ENCODE measurements around the gene P2RY8. TPM values are rescaled to one million over a fixed set of nuclear protein-coding genes. Genes with fewer than 3 reads are reported as not detected.

P2RY8 gene
- total and polyA plus RNA-seq, 2 of the 4 experiments (the other 2 are of a cell fraction), result not detected

GRCh38 chrX:1491851-1492349, 45.1 kb downstream of the P2RY8 start:
- no peak overlapping the region for H3K23ac ChIP-seq (ENCODE audit: low read depth, low read length)
- no peak overlapping the region for H2BK5ac ChIP-seq (ENCODE audit: low read depth, low read length, poor library complexity, severe bottlenecking)
- H3K27me3 ChIP-seq (ENCODE audit: control insufficient read depth, insufficient read depth, low read length), result no peaks in the 10 kb centered on the region
- H2AK5ac ChIP-seq (ENCODE audit: low read depth, low read length), result no peak overlapping the region
- no peak overlapping the region for H3K4me2 ChIP-seq (ENCODE audit: low read depth, low read length)
- no peak overlapping the region for H3K4me3 ChIP-seq (ENCODE audit: insufficient read depth, low read depth, low read length)
- H3K36me3 ChIP-seq (ENCODE audit: control insufficient read depth, insufficient read depth, low read length), result no peaks in the 10 kb centered on the region
- H3K9ac ChIP-seq (ENCODE audit: low read depth, low read length), result no peak overlapping the region
- DNase-seq, result no peak
- no peaks in the 10 kb centered on the region for H3K79me1 ChIP-seq (ENCODE audit: low read depth in 1 of 2, low read length in 2 of 2)
- H2BK120ac ChIP-seq (ENCODE audit: low read depth, low read length), result no peak overlapping the region
- no peak overlapping the region for H2BK15ac ChIP-seq (ENCODE audit: low read depth, low read length)
- H3K4ac ChIP-seq (ENCODE audit: low read depth, low read length), result no peak overlapping the region
- peaks cover 16% of the 10 kb centered on the region; the same call in 1 of the 2 replicates for H3K9me3 ChIP-seq (ENCODE audit: control insufficient read depth, insufficient read depth, low read length)
- dilution Hi-C loops (cut with HindIII; ENCODE audit: low sequenced_read_pairs, unreplicated experiment), result no loop called here
- no peak overlapping the region for H3K27ac ChIP-seq (ENCODE audit: insufficient read depth, low read length)
- H3K18ac ChIP-seq (ENCODE audit: low read depth, low read length), result no peak overlapping the region
- H3K9me1 ChIP-seq (ENCODE audit: insufficient read depth, low read length), result no peaks in the 10 kb centered on the region
- no peak overlapping the region for H3K14ac ChIP-seq (replicated peaks; ENCODE audit: low read depth, low read length)
- H2AFZ ChIP-seq (replicated peaks; ENCODE audit: low read length, poor library complexity), result no peak overlapping the region
- no peak overlapping the region for H2BK20ac ChIP-seq (ENCODE audit: low read depth, low read length)
- H4K8ac ChIP-seq (ENCODE audit: low read depth in 2 of 2, low read length in 2 of 2), result no peak overlapping the region
- H4K5ac ChIP-seq (ENCODE audit: low read depth, low read length), result no peak overlapping the region
- TF ChIP-seq BHLHE40 (IDR thresholded peaks at IDR 0.05; ENCODE audit: low read depth, low read length) (no peak), MAZ (IDR thresholded peaks at IDR 0.05; ENCODE audit: borderline replicate concordance, low read depth, low read length) (no peak), MAFK (IDR thresholded peaks at IDR 0.05; ENCODE audit: low read depth, low read length) (no peak), CEBPB (IDR thresholded peaks at IDR 0.05; ENCODE audit: low read depth, low read length) (no peak), CTCF (conservative IDR thresholded peaks at IDR 0.05; ENCODE audit: low read depth, low read length) (no peak), MXI1 (IDR thresholded peaks at IDR 0.05; ENCODE audit: borderline replicate concordance, low read depth, low read length) (no peak), RCOR1 (IDR thresholded peaks at IDR 0.05; ENCODE audit: insufficient replicate concordance, low read length) (no peak), SMC3 (IDR thresholded peaks at IDR 0.05; ENCODE audit: low read depth, low read length) (no peak), RFX5 (IDR thresholded peaks at IDR 0.05; ENCODE audit: low read depth, low read length) (no peak)
- in situ Hi-C loops (cut with MboI; ENCODE audit: low sequenced_read_pairs), result no loop called here
- CTCF ChIA-PET, result no interaction called here
- POLR2A ChIA-PET (ENCODE audit: unreplicated experiment), result no interaction called here
- intact Hi-C loops (cut with micrococcal nuclease), result no loop called here
- no peak overlapping the region for H2AK9ac ChIP-seq (replicated peaks; ENCODE audit: low read depth, low read length, poor library complexity)
- no peaks in the 10 kb centered on the region for H4K20me1 ChIP-seq (ENCODE audit: insufficient read depth, low read length)
- no peak overlapping the region for H3K56ac ChIP-seq (ENCODE audit: extremely low read depth, insufficient read depth, low read length)
- no peak for ATAC-seq (ENCODE audit: low read depth)
- no TSS peak for BruUV-seq (replicated peaks)
- H3K4me1 ChIP-seq (ENCODE audit: control insufficient read depth, insufficient read depth, low read length), result no peaks in the 10 kb centered on the region
- 50% methylated on average over 1 of the region's 6 CpGs; no CpG with 5 or more reads in 1 of the 2 experiments for WGBS, 2 experiments (ENCODE audit: extremely low coverage in 2 of 2, insufficient read length in 1 of 2)
- no peak overlapping the region for H4K91ac ChIP-seq (ENCODE audit: insufficient read depth, low read depth, low read length)
